Stimulated activated CD8-positive, alpha-beta memory T cell treated with anti-CD3 and anti-CD28 coated beads, Interleukin-15, amount 100 ng/mL, for 1 hour (primary cell): ENCODE data around the gene BDH1.
"Not testable (repeated sequence)": the region's sequence is repeated elsewhere in the genome, so short reads cannot be mapped to it uniquely, and the experiment has no call there.

Experiments used
- DNase-seq: peaks from one replicate; pipeline ENCODE4 v3.0.0-alpha.2; 2020; ENCODE audit warnings: low read depth

BDH1 gene

DNA sequence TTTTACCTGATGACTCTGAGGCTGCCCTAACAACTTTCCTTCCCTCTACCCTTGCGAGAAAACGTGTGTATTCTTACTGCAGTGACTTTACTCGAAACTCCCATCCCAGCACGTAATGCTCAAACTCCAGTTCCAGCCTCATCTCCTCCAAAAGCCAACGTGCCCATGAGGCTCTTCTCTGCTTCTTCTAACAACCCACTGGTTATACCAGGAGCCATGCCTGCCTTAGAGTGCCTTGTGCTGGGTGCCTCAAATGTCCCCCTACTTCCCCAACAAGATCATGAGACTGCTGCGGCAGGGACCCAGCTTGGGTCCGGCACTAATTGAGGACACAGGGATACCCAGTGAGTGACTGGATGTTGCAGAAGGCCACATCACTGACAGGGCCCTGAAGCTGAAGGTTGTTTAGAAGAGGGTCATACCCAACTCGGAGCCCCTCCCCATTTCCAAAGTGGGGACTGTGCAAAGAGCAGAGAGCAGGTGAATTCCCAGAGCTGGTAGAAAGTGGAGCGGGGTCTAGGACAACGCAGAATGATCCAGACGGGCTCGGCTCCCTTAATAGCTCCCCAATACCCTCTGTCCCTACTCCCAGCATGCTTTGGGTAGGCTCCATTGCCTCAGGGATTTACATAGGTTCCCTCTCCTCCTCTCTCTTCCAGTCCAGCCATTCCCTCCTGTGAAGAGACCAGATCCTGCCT lies 71.4 kb downstream of the BDH1 start:
- DNase-seq = no peak

DNA sequence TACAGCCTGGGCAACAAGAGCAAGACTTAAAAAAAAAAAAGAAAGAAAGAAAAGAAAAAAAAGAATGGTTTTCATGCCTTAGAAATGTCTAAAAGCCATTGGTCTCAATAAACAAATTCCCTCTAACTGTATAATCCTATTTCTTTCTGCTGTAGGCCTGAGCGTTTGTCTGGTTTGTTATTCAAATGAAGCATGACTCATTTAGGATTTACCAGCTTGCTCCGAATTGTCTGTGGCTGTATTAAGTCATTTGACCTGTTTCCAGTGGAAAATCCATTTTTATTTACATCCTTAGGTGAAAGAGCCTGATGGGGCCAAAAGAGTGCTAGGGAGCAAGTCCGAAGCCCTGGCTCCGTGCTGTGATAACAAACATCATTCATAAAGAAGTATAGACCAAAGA lies 73.8 kb downstream of the BDH1 start:
- no peak for DNase-seq

DNA sequence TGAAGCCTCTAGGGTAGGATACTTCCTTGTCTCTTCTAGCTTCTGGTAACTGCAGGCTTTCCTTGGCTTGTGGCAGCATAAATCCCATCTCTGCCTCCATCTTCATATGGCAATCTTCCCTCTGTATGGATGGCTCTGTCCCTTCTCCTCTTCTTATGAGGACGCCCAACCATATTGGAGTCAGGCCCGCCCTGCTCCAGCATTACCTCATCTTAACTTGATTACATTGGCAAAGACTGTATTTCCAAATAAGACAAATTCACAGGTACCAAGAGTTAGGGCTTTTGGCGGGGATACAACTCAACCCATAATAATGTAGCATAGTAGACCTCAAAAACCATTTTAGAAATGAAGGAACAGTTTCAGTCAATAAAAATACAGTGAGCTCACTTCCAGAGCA lies 75.4 kb downstream of the BDH1 start:
- DNase-seq = no peak

GRCh38 chr3:197478746-197479668 lies 76.8 kb downstream of the BDH1 start:
- DNase-seq = no peak

DNA sequence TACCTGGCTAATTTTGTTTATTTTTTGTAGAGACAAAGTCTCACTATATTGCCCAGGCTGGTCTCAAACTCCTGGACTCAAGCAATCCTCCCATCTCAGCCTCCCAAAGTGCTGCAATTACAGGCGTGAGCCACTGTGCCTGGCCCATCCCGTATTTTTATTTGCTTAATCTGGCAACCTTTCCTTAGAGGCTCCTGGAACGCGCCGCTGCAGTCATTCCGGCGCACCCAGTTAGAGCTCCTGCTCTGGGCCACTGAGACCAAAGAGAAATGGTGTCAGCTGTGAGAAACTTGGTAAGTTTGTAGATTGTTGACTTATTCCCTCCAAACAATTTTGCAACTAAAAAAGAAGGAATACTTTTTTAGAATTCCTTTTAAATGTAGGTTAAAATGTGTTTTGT lies 78.0 kb downstream of the BDH1 start:
- DNase-seq = not testable (repeated sequence)

GRCh38 chr3:197475997-197476525 lies 79.7 kb downstream of the BDH1 start:
- DNase-seq = no peak

DNA sequence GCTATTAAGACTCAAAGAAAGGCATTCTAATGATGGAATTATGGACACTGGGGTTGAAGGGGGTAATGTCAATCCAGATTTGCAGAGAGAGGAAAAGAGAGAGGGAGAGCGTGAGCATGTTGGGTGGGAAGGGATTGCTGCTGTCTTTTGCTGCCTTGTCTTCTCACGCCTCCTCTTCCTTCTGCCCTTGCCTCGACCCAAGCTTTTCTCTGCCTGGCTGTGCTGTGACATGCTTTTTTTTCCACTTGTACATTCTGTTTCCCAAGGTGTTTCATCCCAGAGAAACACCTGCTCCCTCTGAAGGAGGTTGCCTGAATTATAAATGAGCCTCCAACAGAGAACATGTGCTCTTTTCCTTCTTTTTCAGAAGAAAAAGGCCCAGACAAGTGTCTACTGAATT lies 80.3 kb downstream of the BDH1 start:
- DNase-seq = no peak

- DNase-seq = no peak
Observed at GRCh38 chr3:197472151-197472550, 83.6 kb downstream of the BDH1 start.

- DNase-seq = no peak
Observed at GRCh38 chr3:197471221-197472010, 84.4 kb downstream of the BDH1 start.

GRCh38 chr3:197468866-197469382 lies 86.8 kb downstream of the BDH1 start:
- no peak for DNase-seq

GRCh38 chr3:197468167-197468566 lies 87.6 kb downstream of the BDH1 start:
- no peak for DNase-seq

DNA sequence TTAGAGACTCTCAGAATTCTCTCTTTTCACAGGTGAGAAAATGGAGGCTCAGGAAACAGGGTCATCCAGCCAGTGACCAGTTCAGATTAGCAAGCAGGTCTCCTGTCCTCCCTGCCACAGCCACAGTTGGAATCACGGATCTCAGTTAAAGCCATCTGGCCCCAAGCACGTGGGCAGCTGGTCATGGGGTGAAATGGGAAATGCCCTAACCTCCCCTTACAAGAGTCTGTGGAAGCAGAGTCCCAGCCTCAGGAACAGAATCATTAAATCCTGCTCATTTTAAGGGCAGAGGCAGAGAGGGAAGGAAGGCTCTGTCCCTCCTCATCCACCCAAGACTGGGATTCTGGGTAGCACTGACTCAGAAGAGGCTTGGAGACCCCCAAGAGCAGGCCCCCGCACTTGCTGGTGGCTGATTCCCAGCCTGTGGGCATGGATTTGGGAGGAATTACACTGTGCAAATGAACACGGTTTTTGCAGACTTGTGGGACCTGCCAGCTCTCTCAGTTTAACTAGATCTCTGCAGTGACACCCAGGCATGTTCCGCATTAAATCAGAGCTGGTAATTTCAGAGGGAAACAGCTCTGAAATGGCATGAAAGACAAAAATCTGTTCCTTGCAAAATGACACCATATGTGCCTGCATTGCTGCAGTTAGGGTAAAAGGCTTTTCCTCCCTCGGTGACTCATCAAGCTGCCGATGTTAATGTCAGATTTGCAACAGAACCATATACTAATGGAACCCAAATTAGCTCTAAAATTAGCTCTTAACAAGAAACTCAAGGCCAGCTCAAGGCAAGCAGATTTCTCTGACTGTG lies 89.0 kb downstream of the BDH1 start:
- DNase-seq = no peak

DNA sequence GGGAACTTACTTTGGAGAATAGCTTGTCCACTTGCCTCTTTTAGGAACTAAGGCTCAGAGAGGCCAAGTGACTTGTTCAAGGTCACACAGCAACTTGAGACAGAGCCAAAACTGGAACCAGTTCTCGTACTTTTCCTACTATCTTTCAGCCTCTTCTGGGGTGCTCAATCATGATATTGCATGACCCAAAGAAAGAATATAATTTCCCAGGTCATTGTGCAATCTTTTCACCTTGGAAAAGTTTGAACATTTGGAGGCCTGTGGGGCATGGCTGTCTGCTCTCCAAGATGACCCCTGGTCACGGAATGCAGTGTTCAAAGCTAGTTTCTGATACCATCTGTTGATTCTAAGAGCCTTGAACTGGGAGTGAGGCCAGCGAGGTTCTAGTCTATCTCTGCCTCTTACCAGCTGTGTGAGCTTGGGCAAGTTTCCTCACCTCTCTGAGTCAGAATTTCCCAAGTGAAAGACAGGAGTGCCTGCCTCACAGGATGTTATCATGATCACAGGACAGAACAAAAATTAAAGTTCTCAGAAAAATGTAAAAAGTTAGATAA lies 89.7 kb downstream of the BDH1 start:
- no peak for DNase-seq

- DNase-seq = no peak
Observed at GRCh38 chr3:197465197-197465995, 90.4 kb downstream of the BDH1 start.

DNA sequence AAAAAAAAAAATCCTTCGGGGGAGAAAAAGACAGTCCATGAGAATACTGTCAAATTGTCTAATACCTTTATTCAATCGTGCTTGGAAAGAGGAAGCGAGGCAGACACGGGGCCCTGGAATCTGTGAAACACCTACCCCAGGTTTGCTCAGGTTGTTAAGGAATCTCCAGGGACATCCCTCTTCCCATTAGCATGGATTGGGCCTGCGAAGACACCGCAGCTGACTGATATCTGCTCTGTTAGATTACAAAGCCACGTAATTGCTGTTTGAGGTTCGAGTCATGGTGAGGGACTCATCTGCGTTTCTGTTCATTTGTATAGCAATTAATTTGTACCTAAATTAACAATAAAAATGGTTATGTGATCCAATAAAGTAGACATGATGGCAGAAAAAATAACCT lies 91.0 kb downstream of the BDH1 start:
- DNase-seq = no peak

GRCh38 chr3:197463279-197463678 lies 92.5 kb downstream of the BDH1 start:
- no peak for DNase-seq

GRCh38 chr3:197462808-197463207 lies 93.0 kb downstream of the BDH1 start:
- no peak for DNase-seq

- DNase-seq = no peak
Observed at GRCh38 chr3:197460639-197461038, 95.1 kb downstream of the BDH1 start.

- no peak for DNase-seq
Observed at GRCh38 chr3:197460002-197460401, 95.8 kb downstream of the BDH1 start.
